ENCODE measurements around the gene MAML3.

DNA sequence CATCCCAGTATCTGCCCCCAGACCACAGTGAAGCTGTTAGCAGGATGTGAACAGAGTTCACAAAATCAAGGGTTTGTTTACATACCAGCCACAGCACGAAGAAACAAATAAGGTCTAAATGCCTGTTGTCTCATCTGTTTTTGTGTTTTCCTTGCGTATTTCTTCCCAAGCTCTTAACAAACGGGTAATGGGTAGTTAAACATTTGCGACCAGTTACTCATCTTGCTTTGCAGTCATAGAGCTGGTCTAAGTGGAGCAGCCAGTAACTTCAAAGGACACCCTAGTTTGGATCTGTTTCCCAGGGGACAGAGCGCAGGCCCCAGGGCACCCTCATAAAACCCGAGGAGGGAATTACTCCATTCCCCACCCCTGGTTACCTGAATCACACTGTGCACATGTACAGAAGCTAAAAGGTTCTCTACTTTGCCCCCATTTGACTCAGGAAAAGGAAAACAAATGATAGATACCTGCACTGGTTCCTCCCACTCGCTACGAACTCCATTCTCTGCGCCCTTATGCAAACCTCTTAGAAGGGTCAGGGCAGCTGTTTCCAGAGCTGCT is 68.8 kb downstream of the MAML3 start:
- TF ChIP-seq GATA2 (IDR thresholded peaks at IDR 0.05; ENCODE audit: low read depth, low read length) = no peak
- TF ChIP-seq GATA3 (IDR thresholded peaks at IDR 0.05; ENCODE audit: low read depth, low read length) = no peak
